OCI-LY3 (cell line): ENCODE data around the gene PAIP2.

Experiments
- H2AFZ ChIP-seq: fragments of 200-600, 300-600 bp; shearing (Covaris generic); 2 replicates; pipeline ENCODE4 v1.6.0; 2014; ENCODE audit warnings: antibody characterized with exemption, low read depth, low read length
- H3K27ac ChIP-seq: fragments of 200-600, 300-600 bp; sonication (generic); 2 replicates; pipeline ENCODE4 v1.5.1; 2014; ENCODE audit warnings: mild to moderate bottlenecking, low read length, moderate library complexity, mixed read lengths
- H3K27me3 ChIP-seq: fragments of 200-600, 300-600 bp; sonication (generic); 2 replicates; pipeline ENCODE4 v1.6.1; 2014; ENCODE audit warnings: low read depth, low read length, mixed read lengths
- H3K36me3 ChIP-seq: fragments of 200-600, 300-600 bp; sonication (generic); replicated peaks from 2 replicates; pipeline ENCODE3; 2014; ENCODE audit warnings: low read depth, low read length, mixed read lengths
- H3K4me1 ChIP-seq: fragments of 300-600, 200-600 bp; sonication (generic); 2 replicates; pipeline ENCODE4 v1.6.1; 2014; ENCODE audit warnings: low read length, mixed read lengths
- H3K4me2 ChIP-seq: fragments of 200-600, 300-600 bp; sonication (generic); 2 replicates; pipeline ENCODE4 v1.6.1; 2014; ENCODE audit warnings: low read length, mixed read lengths
- H3K4me3 ChIP-seq: fragments of 300-600, 200-600 bp; sonication (generic); 2 replicates; pipeline ENCODE4 v1.5.1; 2014; ENCODE audit warnings: antibody characterized with exemption, mild to moderate bottlenecking, low read length, moderate library complexity
- H3K79me2 ChIP-seq: fragments of 300-600, 200-600 bp; shearing (Covaris generic); 2 replicates; pipeline ENCODE4 v1.6.1; 2014; ENCODE audit warnings: mild to moderate bottlenecking, low read length, mixed read lengths
- H3K9ac ChIP-seq: fragments of 300-600, 200-600 bp; shearing (Covaris generic); 2 replicates; pipeline ENCODE4 v1.6.0; 2014; ENCODE audit warnings: mild to moderate bottlenecking, low read length, moderate library complexity
- H3K9me3 ChIP-seq: fragments of 200-600, 300-600 bp; shearing (Covaris generic); 2 replicates; pipeline ENCODE4 v1.6.1; 2014; ENCODE audit warnings: low read length, mixed read lengths; ENCODE audit not compliant: insufficient read depth
- H4K20me1 ChIP-seq: fragments of 200-600, 300-600 bp; sonication (generic); 2 replicates; pipeline ENCODE4 v1.6.1; 2016; ENCODE audit warnings: low read length, mixed read lengths; ENCODE audit not compliant: insufficient read depth
- CTCF ChIP-seq: fragments of 200-600, 300-600 bp; sonication (generic); IDR thresholded peaks from 2 replicates; pipeline ENCODE4 v1.5.1; 2014; ENCODE audit warnings: antibody characterized with exemption, low read length, low read depth
- EZH2phosphoT487 ChIP-seq: fragments of 200-600 bp; shearing (Covaris generic); IDR thresholded peaks from 2 replicates; pipeline ENCODE4 v1.6.1; 2018; ENCODE audit warnings: antibody characterized with exemption, mixed run types, low read depth

Gene PAIP2

GRCh38 chr5:139314276-139314675 lies 27.4 kb upstream of the PAIP2 start:
- no peaks in the 10 kb centered on the region for H3K27me3 ChIP-seq
- H3K9me3 ChIP-seq, result no peaks in the 10 kb centered on the region
- no peak overlapping the region for H3K4me2 ChIP-seq
- H2AFZ ChIP-seq, result no peak overlapping the region
- no peaks in the 10 kb centered on the region for H3K4me1 ChIP-seq
- peaks cover 29% of the 10 kb centered on the region for H3K36me3 ChIP-seq
- H4K20me1 ChIP-seq, result peaks cover 70% of the 10 kb centered on the region
- H3K9ac ChIP-seq, result no peak overlapping the region
- peaks cover 96% of the 10 kb centered on the region for H3K79me2 ChIP-seq
- H3K27ac ChIP-seq, result no peak overlapping the region
- H3K4me3 ChIP-seq, result no peak overlapping the region
- TF ChIP-seq EZH2phosphoT487 (no peak), CTCF (no peak)

- TF ChIP-seq EZH2phosphoT487 (no peak), CTCF (no peak)
- peaks cover 29% of the 10 kb centered on the region for H3K36me3 ChIP-seq
- H2AFZ ChIP-seq, result no peak overlapping the region
- H3K9ac ChIP-seq, result no peak overlapping the region
- no peaks in the 10 kb centered on the region for H3K9me3 ChIP-seq
- no peaks in the 10 kb centered on the region for H3K4me1 ChIP-seq
- H3K4me2 ChIP-seq, result no peak overlapping the region
- no peak overlapping the region for H3K4me3 ChIP-seq
- peaks cover 61% of the 10 kb centered on the region for H4K20me1 ChIP-seq
- H3K27ac ChIP-seq, result no peak overlapping the region
- no peaks in the 10 kb centered on the region for H3K27me3 ChIP-seq
- H3K79me2 ChIP-seq, result peaks cover 90% of the 10 kb centered on the region
Observed at GRCh38 chr5:139315056-139315615, 26.5 kb upstream of the PAIP2 start.

GRCh38 chr5:139335811-139336210 lies 5.8 kb upstream of the PAIP2 start:
- Histone ChIP-seq H3K4me3 (no peak overlapping the region), H3K9me3 (no peaks in the 10 kb centered on the region), H3K4me2 (no peak overlapping the region), H3K27ac (no peak overlapping the region), H3K36me3 (peaks cover 13% of the 10 kb centered on the region), H3K9ac (no peak overlapping the region), H2AFZ (no peak overlapping the region), H4K20me1 (no peaks in the 10 kb centered on the region), H3K4me1 (no peaks in the 10 kb centered on the region), H3K79me2 (no peaks in the 10 kb centered on the region), H3K27me3 (no peaks in the 10 kb centered on the region)
- TF ChIP-seq CTCF, result no peak
- no peak for TF ChIP-seq EZH2phosphoT487

GRCh38 chr5:139340051-139340450 lies 1.6 kb upstream of the PAIP2 start:
- H4K20me1 ChIP-seq, result peaks cover 24% of the 10 kb centered on the region
- H3K27me3 ChIP-seq, result no peaks in the 10 kb centered on the region
- no peak overlapping the region for H2AFZ ChIP-seq
- H3K4me1 ChIP-seq, result peaks cover 11% of the 10 kb centered on the region
- peaks cover 9% of the 10 kb centered on the region for H3K36me3 ChIP-seq
- H3K4me2 ChIP-seq, result no peak overlapping the region
- no peak overlapping the region for H3K9ac ChIP-seq
- no peak overlapping the region for H3K4me3 ChIP-seq
- no peak overlapping the region for H3K27ac ChIP-seq
- H3K79me2 ChIP-seq, result peaks cover 33% of the 10 kb centered on the region
- H3K9me3 ChIP-seq, result no peaks in the 10 kb centered on the region
- no peak for TF ChIP-seq CTCF
- TF ChIP-seq EZH2phosphoT487, result no peak
